DMS53 (cell line): ENCODE data around the gene MCF2L.

Source experiments
- DNase-seq: peaks from one replicate; lab custom pipeline; 2025; lab: John Stamatoyannopoulos, UW

Gene MCF2L

GRCh38 chr13:113148940-113149503 lies 180.0 kb downstream of the MCF2L start:
- DNase-seq: no peak
